BLaER1 (cell line): ENCODE data around the gene ORMDL3.

Experiments
- H3K27ac ChIP-seq: shearing (Covaris generic); formaldehyde crosslinking; 2 replicates; pipeline ENCODE4 v1.8.1; 2022
- H3K27me3 ChIP-seq: shearing (Covaris generic); formaldehyde crosslinking; 2 replicates; pipeline ENCODE4 v1.8.1; 2022
- H3K36me3 ChIP-seq: shearing (Covaris generic); formaldehyde crosslinking; 2 replicates; pipeline ENCODE4 v1.8.1; 2022
- H3K4me1 ChIP-seq: shearing (Covaris generic); formaldehyde crosslinking; 2 replicates; pipeline ENCODE4 v1.8.1; 2022
- H3K4me2 ChIP-seq: shearing (Covaris generic); formaldehyde crosslinking; 2 replicates; pipeline ENCODE4 v1.8.1; 2022
- H3K4me3 ChIP-seq: shearing (Covaris generic); formaldehyde crosslinking; 2 replicates; pipeline ENCODE4 v1.8.1; 2022
- H3K9ac ChIP-seq: shearing (Covaris generic); formaldehyde crosslinking; 2 replicates; pipeline ENCODE4 v1.8.1; 2022
- H3K9me3 ChIP-seq: shearing (Covaris generic); formaldehyde crosslinking; 2 replicates; pipeline ENCODE4 v1.8.1; 2022
- H4K20me1 ChIP-seq: shearing (Covaris generic); formaldehyde crosslinking; 2 replicates; pipeline ENCODE4 v1.8.1; 2022
- Cebpa-rat ChIP-seq: shearing (Covaris generic); IDR thresholded peaks from 2 replicates; pipeline ENCODE4 v1.8.1; 2022

ORMDL3 gene

GRCh38 chr17:39965017-39965699 lies 37.8 kb upstream of the ORMDL3 start:
- TF ChIP-seq Cebpa-rat = no peak
- no peak overlapping the region for H3K4me2 ChIP-seq
- no peak overlapping the region for H3K4me3 ChIP-seq
- no peaks in the 10 kb centered on the region for H3K9me3 ChIP-seq
- no peak overlapping the region for H3K9ac ChIP-seq
- peaks cover 16% of the 10 kb centered on the region for H3K4me1 ChIP-seq
- H3K27ac ChIP-seq = no peak overlapping the region
- H3K27me3 ChIP-seq = no peaks in the 10 kb centered on the region
- no peaks in the 10 kb centered on the region for H4K20me1 ChIP-seq
- H3K36me3 ChIP-seq = no peaks in the 10 kb centered on the region

- no peak overlapping the region for H3K4me2 ChIP-seq
- no peak for TF ChIP-seq Cebpa-rat
- no peaks in the 10 kb centered on the region for H4K20me1 ChIP-seq
- H3K9me3 ChIP-seq = no peaks in the 10 kb centered on the region
- H3K9ac ChIP-seq = no peak overlapping the region
- H3K4me1 ChIP-seq = peaks cover 29% of the 10 kb centered on the region
- H3K27ac ChIP-seq = no peak overlapping the region
- no peak overlapping the region for H3K4me3 ChIP-seq
- H3K27me3 ChIP-seq = no peaks in the 10 kb centered on the region
- H3K36me3 ChIP-seq = no peaks in the 10 kb centered on the region
Measured at GRCh38 chr17:39963829-39964228, 36.4 kb upstream of the ORMDL3 start.

DNA sequence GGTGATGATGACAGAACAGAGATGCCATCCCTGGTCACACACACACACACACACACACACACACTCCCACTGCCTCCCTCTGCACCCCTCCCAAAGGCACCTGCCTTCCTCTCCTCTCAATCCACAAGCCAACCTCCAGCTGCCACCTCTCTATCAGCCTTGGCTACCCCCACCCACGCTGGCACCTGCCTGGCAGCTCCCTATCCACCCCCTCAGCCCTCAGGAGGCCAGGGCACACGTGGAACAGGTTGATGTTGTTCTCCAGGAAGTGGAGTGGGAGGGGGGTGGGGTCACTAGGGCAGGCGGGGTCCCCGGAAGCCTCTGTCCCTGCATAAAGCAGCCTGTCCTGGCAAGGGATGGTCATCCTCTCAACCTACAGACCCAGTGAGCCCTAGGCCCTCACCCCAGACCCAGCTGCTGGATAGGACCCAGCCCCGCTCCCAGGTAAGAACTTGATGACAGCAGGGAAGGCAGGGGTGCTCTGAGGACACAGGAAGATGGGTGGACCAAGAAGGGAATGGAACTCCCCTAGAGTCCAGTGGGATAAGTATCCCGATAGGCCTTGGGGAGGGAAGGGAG lies 35.3 kb upstream of the ORMDL3 start, which contains the start of gene GSDMA:
Gene GSDMA (plus strand): TSS at position 363 of the 579 bp plus-strand sequence. CDS start 2,684 bp downstream, outside the sequence.
- Histone ChIP-seq H3K36me3 (no peaks in the 10 kb centered on the region), H3K4me2 (peak within 1 kb of the TSS; percentile 19; the same call in 1 of the 2 replicates), H3K9ac (no peak within 1 kb of the TSS), H3K4me1 (peaks cover 32% of the 10 kb centered on the region), H3K4me3 (no peak within 1 kb of the TSS), H3K27ac (no peak within 1 kb of the TSS), H3K27me3 (no peaks in the 10 kb centered on the region), H3K9me3 (no peaks in the 10 kb centered on the region), H4K20me1 (no peaks in the 10 kb centered on the region)
- TF ChIP-seq Cebpa-rat = no peak

GRCh38 chr17:39960524-39961041 lies 33.2 kb upstream of the ORMDL3 start:
- Histone ChIP-seq H3K27me3 (no peaks in the 10 kb centered on the region), H3K4me3 (no peak overlapping the region), H3K27ac (peak overlapping the region; percentile 30; the same call in 1 of the 2 replicates), H3K4me2 (peak overlapping the region; percentile 73), H3K9me3 (no peaks in the 10 kb centered on the region), H3K9ac (0 out of 2 replicates have a peak overlapping the region, but pooled peaks have one; percentile 8), H3K4me1 (peaks cover 38% of the 10 kb centered on the region), H3K36me3 (no peaks in the 10 kb centered on the region), H4K20me1 (no peaks in the 10 kb centered on the region)
- TF ChIP-seq Cebpa-rat = no peak

DNA sequence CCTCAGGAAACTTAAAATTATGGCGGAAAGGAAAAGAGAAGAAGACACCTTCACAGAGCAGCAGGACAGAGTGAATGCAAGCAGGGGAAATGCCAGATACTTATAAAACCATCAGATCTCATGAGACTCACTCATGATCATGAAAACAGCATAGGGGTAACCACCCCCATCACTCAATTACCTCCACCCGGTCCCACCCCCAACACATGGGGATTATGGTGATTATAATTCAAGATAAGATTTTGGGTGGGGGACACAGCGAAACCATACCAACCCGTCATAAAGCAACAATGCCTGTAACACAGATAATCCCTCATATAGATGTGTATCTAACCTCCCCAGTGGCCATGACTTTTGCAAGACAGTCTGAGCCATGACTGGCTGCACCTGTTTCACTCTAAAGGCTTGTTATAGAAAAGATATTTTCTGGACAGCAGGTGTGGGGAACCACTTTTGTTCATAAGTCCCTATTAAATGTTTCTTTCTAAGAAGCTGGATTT lies 28.4 kb upstream of the ORMDL3 start:
- Histone ChIP-seq H3K27me3 (no peaks in the 10 kb centered on the region), H3K4me2 (no peak overlapping the region; the same call in 1 of the 2 replicates), H3K9ac (no peak overlapping the region), H4K20me1 (no peaks in the 10 kb centered on the region), H3K27ac (no peak overlapping the region), H3K36me3 (no peaks in the 10 kb centered on the region), H3K4me1 (peaks cover 54% of the 10 kb centered on the region), H3K4me3 (no peak overlapping the region), H3K9me3 (no peaks in the 10 kb centered on the region)
- TF ChIP-seq Cebpa-rat = no peak

GRCh38 chr17:39954876-39955275 lies 27.5 kb upstream of the ORMDL3 start:
- peaks cover 54% of the 10 kb centered on the region for H3K4me1 ChIP-seq
- no peak overlapping the region for H3K27ac ChIP-seq
- H3K4me2 ChIP-seq = no peak overlapping the region

DNA sequence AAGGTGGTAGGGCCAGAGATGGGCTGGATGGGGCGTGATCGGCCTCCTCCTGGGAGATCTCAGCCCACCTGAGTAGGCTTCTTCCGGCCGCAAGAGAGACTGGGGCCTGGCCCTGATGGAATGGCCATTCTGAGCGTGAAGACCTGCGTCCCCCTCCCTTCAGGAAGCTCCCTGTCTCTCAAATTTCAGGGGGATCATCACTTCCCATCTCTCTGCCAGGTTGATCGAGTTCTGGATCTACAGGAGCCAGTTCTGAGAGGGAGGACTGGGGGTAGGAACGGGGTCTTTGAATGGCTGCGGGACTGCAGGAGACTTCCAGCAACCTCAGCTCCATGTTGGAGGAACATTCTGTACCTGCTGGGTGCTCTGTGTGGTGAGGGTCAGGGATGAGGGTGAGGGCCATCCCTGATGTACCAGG lies 26.1 kb upstream of the ORMDL3 start:
- peaks cover 54% of the 10 kb centered on the region for H3K4me1 ChIP-seq
- peak overlapping the region; percentile 85 for H3K4me2 ChIP-seq
- H3K9ac ChIP-seq = peak overlapping the region; percentile 60; the same call in 1 of the 2 replicates
- no peaks in the 10 kb centered on the region for H3K27me3 ChIP-seq
- no peaks in the 10 kb centered on the region for H3K36me3 ChIP-seq
- no peak for TF ChIP-seq Cebpa-rat
- no peaks in the 10 kb centered on the region for H4K20me1 ChIP-seq
- H3K9me3 ChIP-seq = no peaks in the 10 kb centered on the region
- H3K27ac ChIP-seq = peak overlapping the region; percentile 62
- H3K4me3 ChIP-seq = peak overlapping the region; percentile 65

More at GRCh38 chr17:39954876-39955275, 27.5 kb upstream of the ORMDL3 start:
- Histone ChIP-seq H4K20me1 (no peaks in the 10 kb centered on the region), H3K27me3 (no peaks in the 10 kb centered on the region), H3K9ac (no peak overlapping the region), H3K9me3 (no peaks in the 10 kb centered on the region), H3K36me3 (no peaks in the 10 kb centered on the region), H3K4me3 (no peak overlapping the region)
- TF ChIP-seq Cebpa-rat = no peak

DNA sequence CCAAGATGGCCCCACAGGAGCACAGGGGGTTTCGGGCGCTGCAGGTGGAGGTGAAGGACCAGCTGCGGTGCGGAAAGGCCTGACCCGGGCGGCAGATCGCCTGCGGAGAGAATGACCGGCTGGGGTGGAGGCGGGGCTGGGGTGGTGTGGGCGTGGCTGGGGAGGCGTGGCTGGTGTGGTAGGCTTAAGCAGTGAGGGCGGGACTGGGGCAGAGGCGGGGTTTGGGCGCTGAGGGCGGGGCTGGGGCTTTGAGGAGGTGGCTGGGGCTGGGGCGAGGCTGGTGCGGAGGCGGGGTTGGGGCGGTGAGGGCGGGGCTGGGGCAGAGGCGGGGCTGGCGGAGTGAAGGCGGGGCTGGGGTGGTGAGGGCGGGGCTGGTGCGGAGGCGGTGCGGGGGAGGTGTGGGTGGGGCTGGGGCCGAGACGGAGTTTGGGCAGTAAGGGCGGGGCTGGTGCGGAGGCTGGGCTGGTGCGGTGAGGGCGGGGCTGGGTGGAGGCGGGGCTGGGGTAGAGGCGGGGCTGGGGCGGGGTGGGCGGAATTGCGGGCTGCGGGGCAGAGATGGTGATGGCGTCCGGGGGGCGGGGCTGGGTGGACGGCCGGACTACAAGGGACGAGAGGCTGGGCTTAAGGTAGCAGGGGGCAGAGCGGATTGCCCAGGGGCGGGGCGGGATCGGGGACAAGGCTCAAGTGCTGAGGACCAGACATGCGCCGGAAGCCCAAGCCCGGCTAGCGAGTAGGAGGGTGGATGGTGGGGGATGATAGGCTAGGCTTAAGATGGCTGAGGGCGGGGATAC lies 25.5 kb upstream of the ORMDL3 start:
- peak overlapping the region; percentile 62 for H3K27ac ChIP-seq

DNA sequence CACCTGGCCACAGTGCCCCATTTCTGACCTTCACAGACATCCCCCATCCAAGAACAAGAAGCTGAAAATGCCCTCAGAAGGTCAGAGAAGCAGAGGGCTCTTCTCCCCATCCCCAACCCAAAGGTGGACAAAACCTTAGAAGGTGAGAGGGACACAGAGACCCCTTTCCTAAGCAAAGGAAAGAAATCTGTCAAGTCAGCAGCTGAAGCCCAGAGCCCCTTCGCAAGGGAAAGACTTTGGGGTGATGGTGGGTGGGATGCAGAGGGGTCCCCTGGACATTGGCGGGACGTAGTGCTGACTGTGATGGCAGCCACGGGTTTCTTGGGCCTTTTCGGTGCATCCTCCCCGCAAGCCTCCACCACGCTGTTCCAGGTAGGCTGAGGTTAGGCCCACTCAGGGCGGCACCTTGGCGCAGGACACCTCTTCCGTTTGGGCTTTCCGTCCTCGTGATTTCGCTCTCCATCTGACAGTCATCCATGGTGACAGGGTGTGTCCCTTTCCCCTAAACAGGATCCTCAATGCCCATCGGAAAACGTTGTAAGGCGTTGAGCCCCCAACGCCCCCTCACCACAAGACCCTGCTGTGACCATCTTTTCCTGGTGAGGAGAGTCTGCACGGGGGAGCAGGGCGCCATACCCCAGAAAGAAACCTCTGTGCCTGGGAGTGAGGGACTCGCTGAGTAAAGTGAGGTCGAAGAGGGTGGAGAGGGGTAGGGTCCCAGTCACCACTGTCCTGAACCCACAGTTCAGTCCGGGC lies 24.7 kb upstream of the ORMDL3 start:
- H3K9ac ChIP-seq = peak overlapping the region; percentile 30
- H4K20me1 ChIP-seq = no peaks in the 10 kb centered on the region
- H3K27ac ChIP-seq = no peak overlapping the region
- H3K4me1 ChIP-seq = peaks cover 68% of the 10 kb centered on the region
- peak overlapping the region; percentile 58 for H3K4me3 ChIP-seq
- H3K4me2 ChIP-seq = peak overlapping the region; percentile 83
- H3K27me3 ChIP-seq = no peaks in the 10 kb centered on the region
- no peak for TF ChIP-seq Cebpa-rat
- H3K9me3 ChIP-seq = no peaks in the 10 kb centered on the region
- no peaks in the 10 kb centered on the region for H3K36me3 ChIP-seq

More for the DNA sequence above, 25.5 kb upstream of the ORMDL3 start:
- no peak for TF ChIP-seq Cebpa-rat
- Histone ChIP-seq H4K20me1 (no peaks in the 10 kb centered on the region), H3K4me2 (peak overlapping the region; percentile 85), H3K4me1 (peaks cover 60% of the 10 kb centered on the region), H3K9ac (peak overlapping the region; percentile 60), H3K9me3 (no peaks in the 10 kb centered on the region), H3K36me3 (no peaks in the 10 kb centered on the region), H3K4me3 (peak overlapping the region; percentile 65), H3K27me3 (no peaks in the 10 kb centered on the region)
